Peyer's patch (tissue), 4 donors: ENCODE results near the gene AMBN. TPM values are rescaled to one million over a fixed set of nuclear protein-coding genes. Genes with fewer than 3 reads are reported as not detected.

ENCODE experiments used
- DNase-seq, 3 donors: peaks; one replicate each; pipeline ENCODE4 v3.0.0-alpha.2; 2017 to 2019
- H3K27ac ChIP-seq, 4 donors: fragments of 200-600 bp; sonication (generic); one replicate each; pipeline ENCODE4 v1.5.1; 2016 to 2019
- H3K27me3 ChIP-seq, 2 donors: fragments of 200-600 bp; sonication (generic); one replicate each; pipeline ENCODE4 v1.5.1; 2019
- H3K36me3 ChIP-seq, 3 donors: fragments of 200-600 bp; sonication (generic); one replicate each; pipeline ENCODE4 v1.5.1; 2016 to 2019
- H3K4me1 ChIP-seq, 4 donors: fragments of 200-600 bp; sonication (generic); one replicate each; pipeline ENCODE4 v1.5.1; 2016 to 2019
- H3K4me3 ChIP-seq, 4 donors: fragments of 200-600 bp; sonication (generic); 1 replicate in 3 of 4; 2 replicates in 1 of 4; pipeline ENCODE4 v1.5.1; 2016 to 2019; ENCODE audit warnings: mild to moderate bottlenecking in 1 of 4
- H3K9me3 ChIP-seq, 4 donors: fragments of 200-600 bp; sonication (generic); one replicate each; pipeline ENCODE4 v1.5.1; 2016 to 2019; ENCODE audit warnings: mild to moderate bottlenecking in 1 of 4
- CTCF ChIP-seq, 6 experiments: fragments of 450-650 bp in 4 of 6; fragments of 200-600 bp in 2 of 6; sonication (generic) in 1 of 6; IDR thresholded peaks; one replicate each; pipeline ENCODE4 v1.5.1; 2017 to 2019; ENCODE audit warnings: antibody characterized with exemption in 6 of 6, mild to moderate bottlenecking in 3 of 6, moderate library complexity in 1 of 6
- POLR2A ChIP-seq, 2 donors: fragments of 450-650 bp; IDR thresholded peaks; one replicate each; pipeline ENCODE4 v1.5.1; 2017; ENCODE audit warnings: antibody characterized with exemption in 2 of 2, mild to moderate bottlenecking in 2 of 2, moderate library complexity in 2 of 2
- total RNA-seq, 4 donors: library from RNA; depleted of rRNA; stranded (reverse); fragments of >200 nt; gene quantifications; one replicate each; pipeline ENCODE4 v1.1.0, GENCODE V29; 2016

Gene AMBN
- total RNA-seq, 4 donors from 2014 or later = not detected

GRCh38 chr4:70570796-70571195 lies 21.3 kb upstream of the AMBN start:
- H3K9me3 ChIP-seq = no peaks in the 10 kb centered on the region

GRCh38 chr4:70571772-70572171 lies 20.3 kb upstream of the AMBN start:
- Histone ChIP-seq H3K36me3 (no peaks in the 10 kb centered on the region), H3K4me1 (no peaks in the 10 kb centered on the region), H3K27ac (no peak overlapping the region), H3K9me3 (no peaks in the 10 kb centered on the region), H3K27me3 (no peaks in the 10 kb centered on the region), H3K4me3 (no peak overlapping the region)
- no peak for DNase-seq
- TF ChIP-seq POLR2A (IDR thresholded peaks at IDR 0.05) (no peak), CTCF (IDR thresholded peaks at IDR 0.05) (no peak)

More at GRCh38 chr4:70570796-70571195, 21.3 kb upstream of the AMBN start:
- TF ChIP-seq POLR2A (IDR thresholded peaks at IDR 0.05) = no peak
- no peak for TF ChIP-seq CTCF (IDR thresholded peaks at IDR 0.05)
- Histone ChIP-seq H3K36me3 (no peaks in the 10 kb centered on the region), H3K4me1 (no peaks in the 10 kb centered on the region), H3K4me3 (no peak overlapping the region), H3K27me3 (no peaks in the 10 kb centered on the region), H3K27ac (no peak overlapping the region)
- DNase-seq = no peak

GRCh38 chr4:70575964-70576363 lies 16.1 kb upstream of the AMBN start:
- no peak for DNase-seq
- H3K4me3 ChIP-seq = no peak overlapping the region

GRCh38 chr4:70577220-70577927 lies 14.7 kb upstream of the AMBN start:
- no peak for DNase-seq

More at GRCh38 chr4:70575964-70576363, 16.1 kb upstream of the AMBN start:
- Histone ChIP-seq H3K27me3 (no peaks in the 10 kb centered on the region), H3K27ac (no peak overlapping the region), H3K36me3 (no peaks in the 10 kb centered on the region), H3K4me1 (no peaks in the 10 kb centered on the region), H3K9me3 (no peaks in the 10 kb centered on the region)
- no peak for TF ChIP-seq CTCF (IDR thresholded peaks at IDR 0.05)
- no peak for TF ChIP-seq POLR2A (IDR thresholded peaks at IDR 0.05)

GRCh38 chr4:70581980-70582379 lies 10.1 kb upstream of the AMBN start:
- no peaks in the 10 kb centered on the region for H3K36me3 ChIP-seq
- DNase-seq = no peak
- no peak overlapping the region for H3K4me3 ChIP-seq
- H3K27ac ChIP-seq = no peak overlapping the region
- no peaks in the 10 kb centered on the region for H3K27me3 ChIP-seq
- H3K4me1 ChIP-seq = no peaks in the 10 kb centered on the region
- TF ChIP-seq POLR2A (IDR thresholded peaks at IDR 0.05) = no peak
- TF ChIP-seq CTCF (IDR thresholded peaks at IDR 0.05) = no peak
- H3K9me3 ChIP-seq = no peaks in the 10 kb centered on the region

More at GRCh38 chr4:70577220-70577927, 14.7 kb upstream of the AMBN start:
- H3K36me3 ChIP-seq = no peaks in the 10 kb centered on the region
- H3K27me3 ChIP-seq = no peaks in the 10 kb centered on the region
- TF ChIP-seq POLR2A (IDR thresholded peaks at IDR 0.05) = no peak
- no peak for TF ChIP-seq CTCF (IDR thresholded peaks at IDR 0.05)
- H3K4me3 ChIP-seq = no peak overlapping the region
- no peaks in the 10 kb centered on the region for H3K4me1 ChIP-seq
- H3K27ac ChIP-seq = no peak overlapping the region
- H3K9me3 ChIP-seq = no peaks in the 10 kb centered on the region
